Measurements from ENCODE around the gene CMIP. TPM values are rescaled to one million over a fixed set of nuclear protein-coding genes. Genes with fewer than 3 reads are reported as not detected.
A peak's percentile ranks its signal among the peaks of the same experiment; 100 is the strongest.

The CMIP gene
- total RNA-seq, 1 experiment from 2014 or later: 63.7 TPM

DNA sequence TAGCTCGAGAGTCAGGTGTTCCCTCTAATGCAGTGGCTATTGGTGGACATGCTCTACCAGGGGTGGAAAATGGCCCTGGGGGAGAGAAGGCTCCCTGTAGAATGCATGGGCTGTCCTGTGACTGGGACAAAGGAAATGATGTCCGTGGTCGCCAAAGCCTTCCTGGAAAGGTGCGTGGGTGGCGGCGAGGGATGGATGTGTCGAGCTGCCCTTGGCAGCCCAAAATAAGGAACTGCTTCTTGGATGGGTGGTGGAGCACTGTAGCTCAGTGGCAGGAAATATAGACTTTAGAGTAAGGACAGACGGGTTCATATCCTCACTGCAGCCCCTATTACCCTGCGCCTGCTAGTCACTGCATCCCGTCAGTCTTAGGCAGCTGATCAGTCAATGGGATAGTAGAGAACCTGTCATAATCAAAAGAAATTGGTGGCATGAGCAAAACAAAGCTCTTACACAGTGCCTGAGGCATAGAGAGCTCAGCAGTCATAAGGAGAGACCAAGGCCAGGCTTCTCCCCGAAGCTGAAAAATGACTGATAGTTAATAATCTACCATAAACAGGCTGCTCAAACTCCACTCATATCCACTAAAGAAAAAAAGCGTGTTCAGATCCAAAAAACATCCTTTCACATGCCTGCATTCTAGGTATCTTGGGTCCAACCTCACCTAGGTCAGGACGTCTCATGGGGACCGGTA, 211.0 kb downstream of the CMIP start:
- H3K27ac Mint-ChIP-seq: peak overlapping the region; percentile 68

More for the DNA sequence above, 211.0 kb downstream of the CMIP start:
- ATAC-seq (no peak), DNase-seq (ENCODE audit: low spot score) (no peak)
- Mint-ChIP-seq H3K4me3 (no peak overlapping the region), H3K36me3 (peaks cover 16% of the 10 kb centered on the region), H3K27me3 (ENCODE audit: low read depth) (no peaks in the 10 kb centered on the region), H3K4me1 (peaks cover 46% of the 10 kb centered on the region), H3K9me3 (no peaks in the 10 kb centered on the region)
- TF ChIP-seq FOXK1 (CRISPR knock-in tag; IDR thresholded peaks at IDR 0.05) (no peak), EMX1 (CRISPR knock-in tag; IDR thresholded peaks at IDR 0.05) (no peak), GRHL2 (CRISPR knock-in tag; IDR thresholded peaks at IDR 0.05; ENCODE audit: insufficient replicate concordance, severe bottlenecking) (no peak), ZNF138 (CRISPR knock-in tag; conservative IDR thresholded peaks at IDR 0.05) (no peak), JAZF1 (CRISPR knock-in tag; IDR thresholded peaks at IDR 0.05) (no peak), SMAD3 (CRISPR knock-in tag; IDR thresholded peaks at IDR 0.05; ENCODE audit: borderline replicate concordance) (no peak), OVOL2 (CRISPR knock-in tag; IDR thresholded peaks at IDR 0.05; ENCODE audit: borderline replicate concordance) (no peak), NFE2L1 (CRISPR knock-in tag; IDR thresholded peaks at IDR 0.05) (no peak), ATF1 (CRISPR knock-in tag; IDR thresholded peaks at IDR 0.05) (no peak), ZNF671 (CRISPR knock-in tag; IDR thresholded peaks at IDR 0.05) (no peak), ZNF423 (CRISPR knock-in tag; IDR thresholded peaks at IDR 0.05) (no peak), TCF7 (CRISPR knock-in tag; IDR thresholded peaks at IDR 0.05; ENCODE audit: low read depth) (no peak), IRF2 (CRISPR knock-in tag; IDR thresholded peaks at IDR 0.05; ENCODE audit: borderline replicate concordance, low read depth) (no peak)
- TF ChIP-seq, protein P1, sequence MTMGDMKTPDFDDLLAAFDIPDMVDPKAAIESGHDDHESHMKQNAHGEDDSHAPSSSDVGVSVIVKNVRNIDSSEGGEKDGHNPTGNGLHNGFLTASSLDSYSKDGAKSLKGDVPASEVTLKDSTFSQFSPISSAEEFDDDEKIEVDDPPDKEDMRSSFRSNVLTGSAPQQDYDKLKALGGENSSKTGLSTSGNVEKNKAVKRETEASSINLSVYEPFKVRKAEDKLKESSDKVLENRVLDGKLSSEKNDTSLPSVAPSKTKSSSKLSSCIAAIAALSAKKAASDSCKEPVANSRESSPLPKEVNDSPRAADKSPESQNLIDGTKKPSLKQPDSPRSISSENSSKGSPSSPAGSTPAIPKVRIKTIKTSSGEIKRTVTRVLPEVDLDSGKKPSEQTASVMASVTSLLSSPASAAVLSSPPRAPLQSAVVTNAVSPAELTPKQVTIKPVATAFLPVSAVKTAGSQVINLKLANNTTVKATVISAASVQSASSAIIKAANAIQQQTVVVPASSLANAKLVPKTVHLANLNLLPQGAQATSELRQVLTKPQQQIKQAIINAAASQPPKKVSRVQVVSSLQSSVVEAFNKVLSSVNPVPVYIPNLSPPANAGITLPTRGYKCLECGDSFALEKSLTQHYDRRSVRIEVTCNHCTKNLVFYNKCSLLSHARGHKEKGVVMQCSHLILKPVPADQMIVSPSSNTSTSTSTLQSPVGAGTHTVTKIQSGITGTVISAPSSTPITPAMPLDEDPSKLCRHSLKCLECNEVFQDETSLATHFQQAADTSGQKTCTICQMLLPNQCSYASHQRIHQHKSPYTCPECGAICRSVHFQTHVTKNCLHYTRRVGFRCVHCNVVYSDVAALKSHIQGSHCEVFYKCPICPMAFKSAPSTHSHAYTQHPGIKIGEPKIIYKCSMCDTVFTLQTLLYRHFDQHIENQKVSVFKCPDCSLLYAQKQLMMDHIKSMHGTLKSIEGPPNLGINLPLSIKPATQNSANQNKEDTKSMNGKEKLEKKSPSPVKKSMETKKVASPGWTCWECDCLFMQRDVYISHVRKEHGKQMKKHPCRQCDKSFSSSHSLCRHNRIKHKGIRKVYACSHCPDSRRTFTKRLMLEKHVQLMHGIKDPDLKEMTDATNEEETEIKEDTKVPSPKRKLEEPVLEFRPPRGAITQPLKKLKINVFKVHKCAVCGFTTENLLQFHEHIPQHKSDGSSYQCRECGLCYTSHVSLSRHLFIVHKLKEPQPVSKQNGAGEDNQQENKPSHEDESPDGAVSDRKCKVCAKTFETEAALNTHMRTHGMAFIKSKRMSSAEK (CRISPR knock-in tag; IDR thresholded peaks at IDR 0.05; ENCODE audit: borderline replicate concordance): no peak
- TF ChIP-seq, protein P2, sequence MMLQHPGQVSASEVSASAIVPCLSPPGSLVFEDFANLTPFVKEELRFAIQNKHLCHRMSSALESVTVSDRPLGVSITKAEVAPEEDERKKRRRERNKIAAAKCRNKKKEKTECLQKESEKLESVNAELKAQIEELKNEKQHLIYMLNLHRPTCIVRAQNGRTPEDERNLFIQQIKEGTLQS (CRISPR knock-in tag; conservative IDR thresholded peaks at IDR 0.05): no peak
- TF ChIP-seq, protein P3, sequence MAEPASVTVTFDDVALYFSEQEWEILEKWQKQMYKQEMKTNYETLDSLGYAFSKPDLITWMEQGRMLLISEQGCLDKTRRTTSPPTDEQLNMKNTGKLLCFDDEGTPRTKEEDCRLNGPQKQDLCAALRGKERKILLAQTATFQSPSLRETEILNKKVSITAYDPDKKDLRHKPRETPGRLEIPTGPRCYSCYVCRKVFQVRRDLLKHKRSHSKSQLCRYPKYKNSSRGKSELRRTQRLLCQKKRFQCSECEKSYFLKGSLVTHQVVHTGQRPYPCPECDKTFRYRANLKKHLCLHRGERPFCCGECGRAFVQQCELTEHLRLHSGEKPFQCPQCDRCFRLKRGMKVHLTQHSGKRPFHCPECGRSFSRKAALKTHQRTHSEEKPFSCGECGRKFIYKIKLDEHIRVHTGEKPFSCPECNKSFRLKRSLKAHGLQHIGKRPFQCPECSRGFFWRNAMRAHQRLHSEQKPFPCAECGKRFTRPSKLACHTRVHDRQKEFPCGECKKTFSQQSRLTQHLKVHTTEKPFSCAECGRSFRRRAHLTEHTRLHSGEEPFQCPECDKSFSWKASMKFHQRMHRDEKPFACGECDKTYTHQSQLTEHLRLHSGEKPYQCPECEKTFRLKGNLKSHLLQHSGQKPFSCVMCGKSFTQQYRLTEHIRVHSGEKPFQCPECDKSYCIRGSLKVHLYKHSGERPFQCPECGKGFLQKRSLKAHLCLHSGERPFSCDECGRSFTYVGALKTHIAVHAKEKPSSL (CRISPR knock-in tag; conservative IDR thresholded peaks at IDR 0.05): no peak
- TF ChIP-seq, protein P4, sequence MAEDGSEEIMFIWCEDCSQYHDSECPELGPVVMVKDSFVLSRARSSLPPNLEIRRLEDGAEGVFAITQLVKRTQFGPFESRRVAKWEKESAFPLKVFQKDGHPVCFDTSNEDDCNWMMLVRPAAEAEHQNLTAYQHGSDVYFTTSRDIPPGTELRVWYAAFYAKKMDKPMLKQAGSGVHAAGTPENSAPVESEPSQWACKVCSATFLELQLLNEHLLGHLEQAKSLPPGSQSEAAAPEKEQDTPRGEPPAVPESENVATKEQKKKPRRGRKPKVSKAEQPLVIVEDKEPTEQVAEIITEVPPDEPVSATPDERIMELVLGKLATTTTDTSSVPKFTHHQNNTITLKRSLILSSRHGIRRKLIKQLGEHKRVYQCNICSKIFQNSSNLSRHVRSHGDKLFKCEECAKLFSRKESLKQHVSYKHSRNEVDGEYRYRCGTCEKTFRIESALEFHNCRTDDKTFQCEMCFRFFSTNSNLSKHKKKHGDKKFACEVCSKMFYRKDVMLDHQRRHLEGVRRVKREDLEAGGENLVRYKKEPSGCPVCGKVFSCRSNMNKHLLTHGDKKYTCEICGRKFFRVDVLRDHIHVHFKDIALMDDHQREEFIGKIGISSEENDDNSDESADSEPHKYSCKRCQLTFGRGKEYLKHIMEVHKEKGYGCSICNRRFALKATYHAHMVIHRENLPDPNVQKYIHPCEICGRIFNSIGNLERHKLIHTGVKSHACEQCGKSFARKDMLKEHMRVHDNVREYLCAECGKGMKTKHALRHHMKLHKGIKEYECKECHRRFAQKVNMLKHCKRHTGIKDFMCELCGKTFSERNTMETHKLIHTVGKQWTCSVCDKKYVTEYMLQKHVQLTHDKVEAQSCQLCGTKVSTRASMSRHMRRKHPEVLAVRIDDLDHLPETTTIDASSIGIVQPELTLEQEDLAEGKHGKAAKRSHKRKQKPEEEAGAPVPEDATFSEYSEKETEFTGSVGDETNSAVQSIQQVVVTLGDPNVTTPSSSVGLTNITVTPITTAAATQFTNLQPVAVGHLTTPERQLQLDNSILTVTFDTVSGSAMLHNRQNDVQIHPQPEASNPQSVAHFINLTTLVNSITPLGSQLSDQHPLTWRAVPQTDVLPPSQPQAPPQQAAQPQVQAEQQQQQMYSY (CRISPR knock-in tag; IDR thresholded peaks at IDR 0.05): no peak
- TF ChIP-seq, protein P5, sequence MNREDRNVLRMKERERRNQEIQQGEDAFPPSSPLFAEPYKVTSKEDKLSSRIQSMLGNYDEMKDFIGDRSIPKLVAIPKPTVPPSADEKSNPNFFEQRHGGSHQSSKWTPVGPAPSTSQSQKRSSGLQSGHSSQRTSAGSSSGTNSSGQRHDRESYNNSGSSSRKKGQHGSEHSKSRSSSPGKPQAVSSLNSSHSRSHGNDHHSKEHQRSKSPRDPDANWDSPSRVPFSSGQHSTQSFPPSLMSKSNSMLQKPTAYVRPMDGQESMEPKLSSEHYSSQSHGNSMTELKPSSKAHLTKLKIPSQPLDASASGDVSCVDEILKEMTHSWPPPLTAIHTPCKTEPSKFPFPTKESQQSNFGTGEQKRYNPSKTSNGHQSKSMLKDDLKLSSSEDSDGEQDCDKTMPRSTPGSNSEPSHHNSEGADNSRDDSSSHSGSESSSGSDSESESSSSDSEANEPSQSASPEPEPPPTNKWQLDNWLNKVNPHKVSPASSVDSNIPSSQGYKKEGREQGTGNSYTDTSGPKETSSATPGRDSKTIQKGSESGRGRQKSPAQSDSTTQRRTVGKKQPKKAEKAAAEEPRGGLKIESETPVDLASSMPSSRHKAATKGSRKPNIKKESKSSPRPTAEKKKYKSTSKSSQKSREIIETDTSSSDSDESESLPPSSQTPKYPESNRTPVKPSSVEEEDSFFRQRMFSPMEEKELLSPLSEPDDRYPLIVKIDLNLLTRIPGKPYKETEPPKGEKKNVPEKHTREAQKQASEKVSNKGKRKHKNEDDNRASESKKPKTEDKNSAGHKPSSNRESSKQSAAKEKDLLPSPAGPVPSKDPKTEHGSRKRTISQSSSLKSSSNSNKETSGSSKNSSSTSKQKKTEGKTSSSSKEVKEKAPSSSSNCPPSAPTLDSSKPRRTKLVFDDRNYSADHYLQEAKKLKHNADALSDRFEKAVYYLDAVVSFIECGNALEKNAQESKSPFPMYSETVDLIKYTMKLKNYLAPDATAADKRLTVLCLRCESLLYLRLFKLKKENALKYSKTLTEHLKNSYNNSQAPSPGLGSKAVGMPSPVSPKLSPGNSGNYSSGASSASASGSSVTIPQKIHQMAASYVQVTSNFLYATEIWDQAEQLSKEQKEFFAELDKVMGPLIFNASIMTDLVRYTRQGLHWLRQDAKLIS (CRISPR knock-in tag; IDR thresholded peaks at IDR 0.05; ENCODE audit: borderline replicate concordance): no peak
- TF ChIP-seq, protein P6, sequence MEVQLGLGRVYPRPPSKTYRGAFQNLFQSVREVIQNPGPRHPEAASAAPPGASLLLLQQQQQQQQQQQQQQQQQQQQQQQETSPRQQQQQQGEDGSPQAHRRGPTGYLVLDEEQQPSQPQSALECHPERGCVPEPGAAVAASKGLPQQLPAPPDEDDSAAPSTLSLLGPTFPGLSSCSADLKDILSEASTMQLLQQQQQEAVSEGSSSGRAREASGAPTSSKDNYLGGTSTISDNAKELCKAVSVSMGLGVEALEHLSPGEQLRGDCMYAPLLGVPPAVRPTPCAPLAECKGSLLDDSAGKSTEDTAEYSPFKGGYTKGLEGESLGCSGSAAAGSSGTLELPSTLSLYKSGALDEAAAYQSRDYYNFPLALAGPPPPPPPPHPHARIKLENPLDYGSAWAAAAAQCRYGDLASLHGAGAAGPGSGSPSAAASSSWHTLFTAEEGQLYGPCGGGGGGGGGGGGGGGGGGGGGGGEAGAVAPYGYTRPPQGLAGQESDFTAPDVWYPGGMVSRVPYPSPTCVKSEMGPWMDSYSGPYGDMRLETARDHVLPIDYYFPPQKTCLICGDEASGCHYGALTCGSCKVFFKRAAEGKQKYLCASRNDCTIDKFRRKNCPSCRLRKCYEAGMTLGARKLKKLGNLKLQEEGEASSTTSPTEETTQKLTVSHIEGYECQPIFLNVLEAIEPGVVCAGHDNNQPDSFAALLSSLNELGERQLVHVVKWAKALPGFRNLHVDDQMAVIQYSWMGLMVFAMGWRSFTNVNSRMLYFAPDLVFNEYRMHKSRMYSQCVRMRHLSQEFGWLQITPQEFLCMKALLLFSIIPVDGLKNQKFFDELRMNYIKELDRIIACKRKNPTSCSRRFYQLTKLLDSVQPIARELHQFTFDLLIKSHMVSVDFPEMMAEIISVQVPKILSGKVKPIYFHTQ (CRISPR knock-in tag; IDR thresholded peaks at IDR 0.05): no peak
- ChIA-PET POLR2A (no interaction called here), CTCF (interaction anchor here (2.5 kb wide), 1 partner anchor 42 kb away, joined by 9 read pairs; no protein-coding TSS in a partner anchor)

All from WTC11 (cell line).